Measurements from ENCODE around the gene SLC18A3. TPM values are rescaled to one million over a fixed set of nuclear protein-coding genes. Genes with fewer than 3 reads are reported as not detected.
A peak's percentile ranks its signal among the peaks of the same experiment; 100 is the strongest.

The SLC18A3 gene
- total RNA-seq, 1 experiment from 2014 or later, result not detected

GRCh38 chr10:49613165-49613881 is 3.2 kb downstream of the SLC18A3 start:
- Histone ChIP-seq H3T11ph (ENCODE audit: low read length) (no peak overlapping the region), H4K20me1 (ENCODE audit: control insufficient read depth, insufficient read depth, insufficient read length) (peaks cover 2% of the 10 kb centered on the region), H3K27me3 (ENCODE audit: insufficient read depth, low read length) (peaks cover 78% of the 10 kb centered on the region), H2BK5ac (ENCODE audit: insufficient read length, low read length) (no peak overlapping the region), H3K23ac (ENCODE audit: insufficient read length, low read depth, low read length) (no peak overlapping the region), H2BK120ac (ENCODE audit: low read depth, low read length, poor library complexity, severe bottlenecking) (no peak overlapping the region), H2BK12ac (ENCODE audit: insufficient read length, low read depth, low read length) (no peak overlapping the region), H3K4me1 (ENCODE audit: insufficient read depth, low read length) (no peaks in the 10 kb centered on the region; the same call in 1 of the 2 replicates), H3K23me2 (ENCODE audit: insufficient read length, low read depth, low read length, poor library complexity, severe bottlenecking) (peaks cover 25% of the 10 kb centered on the region), H4K91ac (ENCODE audit: insufficient read length, low read depth, low read length) (no peak overlapping the region), H2BK15ac (ENCODE audit: low read depth, low read length) (no peak overlapping the region), H4K8ac (replicated peaks; ENCODE audit: insufficient read length, low read depth, low read length) (no peak overlapping the region), H2AK5ac (ENCODE audit: insufficient read length, low read length) (no peak overlapping the region), H2AFZ (ENCODE audit: low read length) (no peak overlapping the region), H3K9ac (ENCODE audit: extremely low read depth, insufficient read length, low read length) (no peak overlapping the region), H3K18ac (ENCODE audit: insufficient read length, low read depth, low read length) (no peak overlapping the region), H2BK20ac (ENCODE audit: low read depth, low read length, poor library complexity, severe bottlenecking) (no peak overlapping the region), H3K79me2 (ENCODE audit: insufficient read depth, low read length) (no peaks in the 10 kb centered on the region), H3K56ac (ENCODE audit: insufficient read length, low read depth, low read length) (no peak overlapping the region), H4K5ac (ENCODE audit: insufficient read length, low read depth, low read length) (no peak overlapping the region), H3K14ac (ENCODE audit: insufficient read depth, low read length) (no peak overlapping the region), H3K79me1 (ENCODE audit: insufficient read depth, low read depth, low read length, poor library complexity, severe bottlenecking) (no peaks in the 10 kb centered on the region), H3K27ac (ENCODE audit: insufficient read length, low read depth, low read length) (no peak overlapping the region), H3K9me3 (ENCODE audit: control insufficient read depth, low read depth, low read length) (no peaks in the 10 kb centered on the region), H3K4ac (ENCODE audit: low read depth, low read length) (no peak overlapping the region), H3K4me2 (ENCODE audit: insufficient read depth, insufficient read length, low read length) (peak overlapping the region; percentile 25)
- H3K9me3 Mint-ChIP-seq, result peaks cover 0 to 7% of the 10 kb centered on the region in 2 experiments; a peak in 3 of 5 replicates
- no peaks in the 10 kb centered on the region; a peak in 1 of 7 replicates for H3K36me3 Mint-ChIP-seq (ENCODE audit: insufficient read depth in 1 of 3, low read depth in 3 of 3)
- peaks cover 99% of the 10 kb centered on the region for H3K27me3 Mint-ChIP-seq (ENCODE audit: low read depth)
- TF ChIP-seq, protein P1, sequence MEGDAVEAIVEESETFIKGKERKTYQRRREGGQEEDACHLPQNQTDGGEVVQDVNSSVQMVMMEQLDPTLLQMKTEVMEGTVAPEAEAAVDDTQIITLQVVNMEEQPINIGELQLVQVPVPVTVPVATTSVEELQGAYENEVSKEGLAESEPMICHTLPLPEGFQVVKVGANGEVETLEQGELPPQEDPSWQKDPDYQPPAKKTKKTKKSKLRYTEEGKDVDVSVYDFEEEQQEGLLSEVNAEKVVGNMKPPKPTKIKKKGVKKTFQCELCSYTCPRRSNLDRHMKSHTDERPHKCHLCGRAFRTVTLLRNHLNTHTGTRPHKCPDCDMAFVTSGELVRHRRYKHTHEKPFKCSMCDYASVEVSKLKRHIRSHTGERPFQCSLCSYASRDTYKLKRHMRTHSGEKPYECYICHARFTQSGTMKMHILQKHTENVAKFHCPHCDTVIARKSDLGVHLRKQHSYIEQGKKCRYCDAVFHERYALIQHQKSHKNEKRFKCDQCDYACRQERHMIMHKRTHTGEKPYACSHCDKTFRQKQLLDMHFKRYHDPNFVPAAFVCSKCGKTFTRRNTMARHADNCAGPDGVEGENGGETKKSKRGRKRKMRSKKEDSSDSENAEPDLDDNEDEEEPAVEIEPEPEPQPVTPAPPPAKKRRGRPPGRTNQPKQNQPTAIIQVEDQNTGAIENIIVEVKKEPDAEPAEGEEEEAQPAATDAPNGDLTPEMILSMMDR (conservative IDR thresholded peaks at IDR 0.05), result no peak
- no CpG with 5 or more reads among the region's 23 CpGs for WGBS (ENCODE audit: extremely low coverage, insufficient read length, low lambda C conversion rate)
- peak; percentile 46 for DNase-seq
- peak overlapping the region in 1 of 2 experiments; percentile 75; a peak in 3 of 5 replicates for H3K4me3 Mint-ChIP-seq
- H3K4me1 Mint-ChIP-seq, result peaks cover 32 to 50% of the 10 kb centered on the region in 2 experiments
- H3K27ac Mint-ChIP-seq, result no peak overlapping the region

Measured in H9 (cell line).